Neural cell (in vitro differentiated cells): ENCODE measurements around the gene CNIH1. TPM values are rescaled to one million over a fixed set of nuclear protein-coding genes. Genes with fewer than 3 reads are reported as not detected.

Experiments used
- H2AFZ ChIP-seq: fragments of 200-600, 300-800 bp; sonication (generic), shearing (Covaris generic); 2 replicates; pipeline ENCODE4 v1.6.0; 2014; ENCODE audit warnings: low read depth, mild to moderate bottlenecking, antibody characterized with exemption, low read length, moderate library complexity
- H3F3A ChIP-seq: fragments of 200-600 bp; shearing (Covaris generic); 2 replicates; pipeline ENCODE4 v1.6.1; 2016; ENCODE audit warnings: mild to moderate bottlenecking, moderate library complexity, mixed read lengths, antibody characterized with exemption, low read length; ENCODE audit not compliant: insufficient read depth, poor library complexity, severe bottlenecking
- H3K27ac ChIP-seq: fragments of 200-600, 300-800 bp; sonication (generic), shearing (Covaris generic); 2 replicates; pipeline ENCODE4 v1.5.1; 2014; ENCODE audit warnings: mild to moderate bottlenecking, low read length, moderate library complexity
- H3K27me3 ChIP-seq: fragments of 300-800, 200-600 bp; sonication (generic), shearing (Covaris generic); 2 replicates; pipeline ENCODE4 v1.6.0; 2014; ENCODE audit warnings: mild to moderate bottlenecking, low read depth, low read length, moderate library complexity; ENCODE audit not compliant: insufficient read depth
- H3K36me3 ChIP-seq: fragments of 300-800, 200-600 bp; sonication (generic), shearing (Covaris generic); 2 replicates; pipeline ENCODE4 v1.5.1; 2014; ENCODE audit warnings: mild to moderate bottlenecking, antibody characterized with exemption, low read length, moderate library complexity; ENCODE audit not compliant: insufficient read depth
- H3K4me2 ChIP-seq: fragments of 300-800, 200-600 bp; sonication (generic), shearing (Covaris generic); 2 replicates; pipeline ENCODE4 v1.6.0; 2014; ENCODE audit warnings: mild to moderate bottlenecking, low read length
- H3K4me3 ChIP-seq: fragments of 300-800, 200-600 bp; sonication (generic), shearing (Covaris generic); 2 replicates; pipeline ENCODE4 v1.5.1; 2014; ENCODE audit warnings: mild to moderate bottlenecking, low read length, moderate library complexity
- H3K79me2 ChIP-seq: fragments of 200-600 bp; shearing (Covaris generic); replicated peaks from 2 replicates; pipeline ENCODE4 v1.6.0; 2014; ENCODE audit warnings: mild to moderate bottlenecking, low read length, moderate library complexity; ENCODE audit not compliant: insufficient read depth
- H3K9ac ChIP-seq: fragments of 300-800, 200-600 bp; sonication (generic), shearing (Covaris generic); 2 replicates; pipeline ENCODE4 v1.6.1; 2016; ENCODE audit warnings: mild to moderate bottlenecking, low read length, mixed read lengths
- H3K9me2 ChIP-seq: fragments of 200-600 bp; shearing (Covaris generic); 2 replicates; pipeline ENCODE4 v1.6.1; 2016; ENCODE audit warnings: mild to moderate bottlenecking, low read length, mixed read lengths; ENCODE audit not compliant: insufficient read depth
- H3K9me3 ChIP-seq: fragments of 200-600, 300-800 bp; sonication (generic), shearing (Covaris generic); 2 replicates; pipeline ENCODE4 v1.6.1; 2016; ENCODE audit warnings: mild to moderate bottlenecking, mixed run types, low read length, moderate library complexity, mixed read lengths
- H4K20me1 ChIP-seq: fragments of 200-600 bp; shearing (Covaris generic); 2 replicates; pipeline ENCODE4 v1.6.1; 2016; ENCODE audit warnings: mild to moderate bottlenecking, mixed run types; ENCODE audit not compliant: insufficient read depth
- EP300 ChIP-seq: fragments of 450-650 bp; conservative IDR thresholded peaks from 2 replicates; pipeline ENCODE4 v1.6.1; 2014; ENCODE audit warnings: antibody characterized with exemption, mild to moderate bottlenecking, moderate library complexity; ENCODE audit not compliant: poor library complexity, severe bottlenecking
- EZH2 ChIP-seq: fragments of 200-600, 300-800 bp; shearing (Covaris generic), sonication (generic); IDR thresholded peaks from 2 replicates; pipeline ENCODE4 v1.6.1; 2014; ENCODE audit warnings: antibody characterized with exemption, low read length, borderline replicate concordance, mild to moderate bottlenecking; ENCODE audit not compliant: insufficient read depth, poor library complexity, severe bottlenecking
- MXI1 ChIP-seq: fragments of 450-650 bp; conservative IDR thresholded peaks from 2 replicates; pipeline ENCODE4 v1.6.1; 2014; ENCODE audit warnings: antibody characterized with exemption, mild to moderate bottlenecking; ENCODE audit not compliant: poor library complexity, severe bottlenecking
- POLR2AphosphoS5 ChIP-seq: IDR thresholded peaks from 2 replicates; pipeline ENCODE4 v1.6.1; 2012
- RAD21 ChIP-seq: fragments of 450-650 bp; conservative IDR thresholded peaks from 2 replicates; pipeline ENCODE4 v1.6.1; 2014; ENCODE audit warnings: antibody characterized with exemption, mild to moderate bottlenecking, moderate library complexity
- SMC3 ChIP-seq: fragments of 450-650 bp; conservative IDR thresholded peaks from 2 replicates; pipeline ENCODE4 v1.6.1; 2014; ENCODE audit warnings: antibody characterized with exemption, mild to moderate bottlenecking, moderate library complexity; ENCODE audit not compliant: poor library complexity
- TAF1 ChIP-seq: IDR thresholded peaks from 2 replicates; pipeline ENCODE4 v1.6.1; 2012; ENCODE audit warnings: low read depth
- polyA plus RNA-seq: library from polyadenylated mRNA; depleted of rRNA; stranded (reverse); fragments of >200 nt; gene quantifications from 2 replicates; pipeline ENCODE4 v1.2.3, GENCODE V29; 2014
- TF ChIP-seq, protein P1 (sequence below): fragments of 450-650 bp; IDR thresholded peaks from 2 replicates; pipeline ENCODE4 v1.5.1; 2014; ENCODE audit warnings: antibody characterized with exemption, mild to moderate bottlenecking, moderate library complexity; ENCODE audit not compliant: poor library complexity, severe bottlenecking
- TF ChIP-seq, protein P2 (sequence below): IDR thresholded peaks from 2 replicates; pipeline ENCODE4 v1.6.1; 2012; ENCODE audit warnings: borderline replicate concordance

Gene CNIH1
- polyA plus RNA-seq, 1 donor from 2014 or later = 125 TPM

DNA sequence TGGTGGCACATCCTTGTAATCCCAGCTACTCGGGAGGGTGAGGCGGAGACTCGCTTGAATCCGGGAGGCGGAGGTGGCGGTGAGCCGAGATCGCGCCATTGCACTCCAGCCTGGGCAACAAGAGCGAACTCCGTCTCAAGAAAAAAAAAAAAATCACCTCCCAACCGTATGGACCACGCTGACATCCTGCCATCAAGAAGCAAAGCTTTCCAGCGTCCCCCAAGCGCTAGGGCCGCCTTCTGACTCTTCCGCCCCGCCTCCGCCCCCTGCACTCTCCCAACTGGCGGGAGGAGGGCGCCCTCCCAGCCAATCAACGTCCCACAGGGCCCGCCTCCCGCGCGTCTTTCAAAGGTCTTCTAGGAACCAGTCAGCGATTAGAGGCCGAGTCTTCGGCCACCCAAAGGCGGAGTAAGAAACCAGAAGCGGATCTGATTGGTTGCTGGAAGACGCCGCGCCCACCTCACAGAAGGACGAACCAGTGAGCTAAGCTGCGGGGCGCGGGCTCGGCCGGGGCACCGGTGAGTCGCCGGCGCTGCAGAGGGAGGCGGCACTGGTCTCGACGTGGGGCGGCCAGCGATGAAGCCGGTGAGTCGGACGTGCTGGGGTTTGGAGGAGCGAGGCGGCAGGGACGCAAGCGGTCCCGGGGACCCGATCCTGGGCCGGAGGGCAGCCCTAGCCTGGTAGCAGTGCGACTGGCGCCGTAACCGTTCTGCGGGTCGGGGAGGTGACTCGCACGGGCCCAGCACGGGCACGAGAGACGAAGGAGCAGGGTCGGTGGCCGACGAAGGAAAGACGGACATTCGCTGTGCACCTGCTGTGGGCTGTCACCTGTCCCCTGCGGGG lies 44.5 kb downstream of the CNIH1 start, which contains the start of gene CDKN3:
Gene CDKN3, plus strand, starts transcription at position 515 of the 843 bp plus-strand sequence. Its CDS starts 62 bp downstream, at position 577.
- Histone ChIP-seq H4K20me1 (no peaks in the 10 kb centered on the region), H3K4me2 (peak within 1 kb of the TSS; percentile 80), H3K27ac (no peak within 1 kb of the TSS), H3K9ac (peak within 1 kb of the TSS; percentile 56), H3K79me2 (no peaks in the 10 kb centered on the region), H2AFZ (peak within 1 kb of the TSS; percentile 91), H3F3A (no peaks in the 10 kb centered on the region), H3K4me3 (peak within 1 kb of the TSS; percentile 100), H3K36me3 (no peaks in the 10 kb centered on the region), H3K27me3 (no peaks in the 10 kb centered on the region), H3K9me3 (no peaks in the 10 kb centered on the region), H3K9me2 (no peaks in the 10 kb centered on the region)
- peak; percentile 80 for TF ChIP-seq MXI1
- TF ChIP-seq POLR2AphosphoS5 = peak; percentile 34
- TF ChIP-seq RAD21 = peak; percentile 17
- peak; percentile 29 for TF ChIP-seq EP300
- TF ChIP-seq, protein P1, sequence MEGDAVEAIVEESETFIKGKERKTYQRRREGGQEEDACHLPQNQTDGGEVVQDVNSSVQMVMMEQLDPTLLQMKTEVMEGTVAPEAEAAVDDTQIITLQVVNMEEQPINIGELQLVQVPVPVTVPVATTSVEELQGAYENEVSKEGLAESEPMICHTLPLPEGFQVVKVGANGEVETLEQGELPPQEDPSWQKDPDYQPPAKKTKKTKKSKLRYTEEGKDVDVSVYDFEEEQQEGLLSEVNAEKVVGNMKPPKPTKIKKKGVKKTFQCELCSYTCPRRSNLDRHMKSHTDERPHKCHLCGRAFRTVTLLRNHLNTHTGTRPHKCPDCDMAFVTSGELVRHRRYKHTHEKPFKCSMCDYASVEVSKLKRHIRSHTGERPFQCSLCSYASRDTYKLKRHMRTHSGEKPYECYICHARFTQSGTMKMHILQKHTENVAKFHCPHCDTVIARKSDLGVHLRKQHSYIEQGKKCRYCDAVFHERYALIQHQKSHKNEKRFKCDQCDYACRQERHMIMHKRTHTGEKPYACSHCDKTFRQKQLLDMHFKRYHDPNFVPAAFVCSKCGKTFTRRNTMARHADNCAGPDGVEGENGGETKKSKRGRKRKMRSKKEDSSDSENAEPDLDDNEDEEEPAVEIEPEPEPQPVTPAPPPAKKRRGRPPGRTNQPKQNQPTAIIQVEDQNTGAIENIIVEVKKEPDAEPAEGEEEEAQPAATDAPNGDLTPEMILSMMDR = peak; percentile 81
- TF ChIP-seq, protein P2, sequence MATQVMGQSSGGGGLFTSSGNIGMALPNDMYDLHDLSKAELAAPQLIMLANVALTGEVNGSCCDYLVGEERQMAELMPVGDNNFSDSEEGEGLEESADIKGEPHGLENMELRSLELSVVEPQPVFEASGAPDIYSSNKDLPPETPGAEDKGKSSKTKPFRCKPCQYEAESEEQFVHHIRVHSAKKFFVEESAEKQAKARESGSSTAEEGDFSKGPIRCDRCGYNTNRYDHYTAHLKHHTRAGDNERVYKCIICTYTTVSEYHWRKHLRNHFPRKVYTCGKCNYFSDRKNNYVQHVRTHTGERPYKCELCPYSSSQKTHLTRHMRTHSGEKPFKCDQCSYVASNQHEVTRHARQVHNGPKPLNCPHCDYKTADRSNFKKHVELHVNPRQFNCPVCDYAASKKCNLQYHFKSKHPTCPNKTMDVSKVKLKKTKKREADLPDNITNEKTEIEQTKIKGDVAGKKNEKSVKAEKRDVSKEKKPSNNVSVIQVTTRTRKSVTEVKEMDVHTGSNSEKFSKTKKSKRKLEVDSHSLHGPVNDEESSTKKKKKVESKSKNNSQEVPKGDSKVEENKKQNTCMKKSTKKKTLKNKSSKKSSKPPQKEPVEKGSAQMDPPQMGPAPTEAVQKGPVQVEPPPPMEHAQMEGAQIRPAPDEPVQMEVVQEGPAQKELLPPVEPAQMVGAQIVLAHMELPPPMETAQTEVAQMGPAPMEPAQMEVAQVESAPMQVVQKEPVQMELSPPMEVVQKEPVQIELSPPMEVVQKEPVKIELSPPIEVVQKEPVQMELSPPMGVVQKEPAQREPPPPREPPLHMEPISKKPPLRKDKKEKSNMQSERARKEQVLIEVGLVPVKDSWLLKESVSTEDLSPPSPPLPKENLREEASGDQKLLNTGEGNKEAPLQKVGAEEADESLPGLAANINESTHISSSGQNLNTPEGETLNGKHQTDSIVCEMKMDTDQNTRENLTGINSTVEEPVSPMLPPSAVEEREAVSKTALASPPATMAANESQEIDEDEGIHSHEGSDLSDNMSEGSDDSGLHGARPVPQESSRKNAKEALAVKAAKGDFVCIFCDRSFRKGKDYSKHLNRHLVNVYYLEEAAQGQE = no peak
- no peak for TF ChIP-seq SMC3
- no peak for TF ChIP-seq TAF1

GRCh38 chr14:54396183-54396492 lies 45.0 kb downstream of the CNIH1 start:
- Histone ChIP-seq H3K36me3 (no peaks in the 10 kb centered on the region), H3K4me2 (no peak overlapping the region), H3K79me2 (no peaks in the 10 kb centered on the region), H3F3A (no peaks in the 10 kb centered on the region), H3K9me3 (no peaks in the 10 kb centered on the region), H3K9me2 (no peaks in the 10 kb centered on the region), H3K27ac (no peak overlapping the region), H4K20me1 (no peaks in the 10 kb centered on the region), H3K9ac (no peak overlapping the region), H2AFZ (no peak overlapping the region), H3K27me3 (no peaks in the 10 kb centered on the region), H3K4me3 (peak overlapping the region; percentile 100)
- TF ChIP-seq SMC3 = no peak
- TF ChIP-seq, protein P2 = no peak
- TF ChIP-seq POLR2AphosphoS5 = no peak
- TF ChIP-seq, protein P1 = no peak
- TF ChIP-seq EP300 = no peak
- TF ChIP-seq EZH2 = no peak
- no peak for TF ChIP-seq TAF1
- no peak for TF ChIP-seq RAD21
- TF ChIP-seq MXI1 = no peak
